ENCODE measurements around the gene CFAP157.
A peak's percentile ranks its signal among the peaks of the same experiment; 100 is the strongest.

Gene CFAP157

GRCh38 chr9:127715470-127716337 lies 8.9 kb downstream of the CFAP157 start, which contains the start of the genes PTRH1 and TTC16:
PTRH1 (minus strand) TSS chr9:127715663; CDS start chr9:127715639, 24 bp downstream.
TTC16 (plus strand) TSS chr9:127716079; CDS start chr9:127716146, 67 bp downstream.
- DNase-seq (ENCODE audit: low read depth in 2 of 2), result peak; percentile 93 to 94

- DNase-seq (ENCODE audit: low read depth in 2 of 2), result no peak
Measured at GRCh38 chr9:127716412-127716811, 9.6 kb downstream of the CFAP157 start.

- DNase-seq (ENCODE audit: low read depth in 2 of 2), result no peak
Measured at GRCh38 chr9:127717766-127718165, 11.0 kb downstream of the CFAP157 start.

- no peak for DNase-seq (ENCODE audit: low read depth in 2 of 2)
Measured at GRCh38 chr9:127720031-127720864, 13.5 kb downstream of the CFAP157 start.

GRCh38 chr9:127720865-127721227 lies 14.1 kb downstream of the CFAP157 start:
- no peak for DNase-seq (ENCODE audit: low read depth in 2 of 2)

- DNase-seq (ENCODE audit: low read depth in 2 of 2), result no peak
Measured at GRCh38 chr9:127721391-127721821, 14.6 kb downstream of the CFAP157 start.

GRCh38 chr9:127722055-127722745 lies 15.4 kb downstream of the CFAP157 start:
- no peak for DNase-seq (ENCODE audit: low read depth in 2 of 2)

- DNase-seq (ENCODE audit: low read depth in 2 of 2), result no peak
Measured at GRCh38 chr9:127723013-127723412, 16.2 kb downstream of the CFAP157 start.

- DNase-seq (ENCODE audit: low read depth in 2 of 2), result no peak
Measured at GRCh38 chr9:127723444-127723843, 16.7 kb downstream of the CFAP157 start.

GRCh38 chr9:127724012-127724411 lies 17.2 kb downstream of the CFAP157 start:
- no peak for DNase-seq (ENCODE audit: low read depth in 2 of 2)

GRCh38 chr9:127726871-127727270 lies 20.1 kb downstream of the CFAP157 start:
- no peak for DNase-seq (ENCODE audit: low read depth in 2 of 2)

GRCh38 chr9:127728808-127729207 lies 22.0 kb downstream of the CFAP157 start:
- DNase-seq (ENCODE audit: low read depth in 2 of 2), result no peak

- DNase-seq (ENCODE audit: low read depth in 2 of 2), result no peak
Measured at GRCh38 chr9:127729522-127730256, 22.9 kb downstream of the CFAP157 start.

- no peak for DNase-seq (ENCODE audit: low read depth in 2 of 2)
Measured at GRCh38 chr9:127730262-127730661, 23.5 kb downstream of the CFAP157 start.

GRCh38 chr9:127730799-127731410 lies 24.1 kb downstream of the CFAP157 start:
- no peak for DNase-seq (ENCODE audit: low read depth in 2 of 2)

- no peak for DNase-seq (ENCODE audit: low read depth in 2 of 2)
Measured at GRCh38 chr9:127731938-127732337, 25.1 kb downstream of the CFAP157 start.

- DNase-seq (ENCODE audit: low read depth in 2 of 2), result no peak
Measured at GRCh38 chr9:127732444-127732843, 25.7 kb downstream of the CFAP157 start.

- DNase-seq (ENCODE audit: low read depth in 2 of 2), result no peak
Measured at GRCh38 chr9:127733614-127734013, 26.8 kb downstream of the CFAP157 start.

- no peak for DNase-seq (ENCODE audit: low read depth in 2 of 2)
Measured at GRCh38 chr9:127734247-127734746, 27.5 kb downstream of the CFAP157 start.

- peak; percentile 95 to 96 for DNase-seq (ENCODE audit: low read depth in 2 of 2)
Measured at GRCh38 chr9:127734747-127735529, 28.1 kb downstream of the CFAP157 start, which contains the start of gene TOR2A. TOR2A (minus strand) TSS chr9:127735294; CDS start chr9:127735270, 24 bp downstream.
